OCI-LY1 (cell line): ENCODE measurements around the gene IP6K3.

Experiments used
- H2AFZ ChIP-seq: fragments of 200-600 bp; sonication (generic), shearing (Covaris generic); 2 replicates; pipeline ENCODE4 v1.6.0; 2014; ENCODE audit warnings: antibody characterized with exemption, mild to moderate bottlenecking, low read length
- H3F3A ChIP-seq: fragments of 200-600 bp; sonication (generic), shearing (Covaris generic); 2 replicates; pipeline ENCODE4 v1.6.0; 2014; ENCODE audit warnings: mild to moderate bottlenecking, antibody characterized with exemption, low read length, moderate library complexity; ENCODE audit not compliant: insufficient read depth
- H3K27ac ChIP-seq: fragments of 200-600 bp; sonication (generic); 2 replicates; pipeline ENCODE4 v1.5.1; 2014; ENCODE audit warnings: low read length, mixed run types, mild to moderate bottlenecking, low read depth; ENCODE audit not compliant: poor library complexity, severe bottlenecking
- H3K27me3 ChIP-seq: fragments of 200-600 bp; sonication (generic); 2 replicates; pipeline ENCODE4 v1.6.0; 2014; ENCODE audit warnings: antibody characterized with exemption, mild to moderate bottlenecking, low read length, moderate library complexity; ENCODE audit not compliant: insufficient read depth
- H3K36me3 ChIP-seq: fragments of 200-600 bp; sonication (generic); 2 replicates; pipeline ENCODE4 v1.6.1; 2014; ENCODE audit warnings: mild to moderate bottlenecking, antibody characterized with exemption, low read length, moderate library complexity, mixed read lengths; ENCODE audit not compliant: insufficient read depth
- H3K4me1 ChIP-seq: fragments of 200-600 bp; sonication (generic); 2 replicates; pipeline ENCODE4 v1.5.1; 2014; ENCODE audit warnings: mild to moderate bottlenecking, low read length, moderate library complexity; ENCODE audit not compliant: insufficient read depth, severe bottlenecking
- H3K4me2 ChIP-seq: fragments of 200-600 bp; sonication (generic), shearing (Covaris generic); 2 replicates; pipeline ENCODE4 v1.6.1; 2014; ENCODE audit warnings: low read length
- H3K4me3 ChIP-seq: fragments of 200-600 bp; sonication (generic); 2 replicates; pipeline ENCODE4 v1.5.1; 2014; ENCODE audit warnings: low read length, low read depth, mild to moderate bottlenecking, mixed read lengths; ENCODE audit not compliant: poor library complexity, severe bottlenecking
- H3K79me2 ChIP-seq: fragments of 200-600 bp; shearing (Covaris generic); 2 replicates; pipeline ENCODE4 v1.6.1; 2016; ENCODE audit warnings: mixed run types, low read length, mixed read lengths; ENCODE audit not compliant: insufficient read depth
- H3K9ac ChIP-seq: fragments of 200-600 bp; sonication (generic), shearing (Covaris generic); 2 replicates; pipeline ENCODE4 v1.6.1; 2014; ENCODE audit warnings: mild to moderate bottlenecking, low read length, mixed read lengths
- H3K9me2 ChIP-seq: fragments of 200-600 bp; sonication (generic), shearing (Covaris generic); 2 replicates; pipeline ENCODE4 v1.6.1; 2014; ENCODE audit warnings: low read depth, mild to moderate bottlenecking, low read length, mixed read lengths
- H3K9me3 ChIP-seq: fragments of 200-600 bp; shearing (Covaris generic); 2 replicates; pipeline ENCODE4 v1.6.1; 2014; ENCODE audit warnings: low read length, mixed read lengths
- H4K20me1 ChIP-seq: fragments of 200-600 bp; sonication (generic), shearing (Covaris generic); 2 replicates; pipeline ENCODE4 v1.6.0; 2016; ENCODE audit warnings: mild to moderate bottlenecking, low read length; ENCODE audit not compliant: insufficient read depth
- EZH2 ChIP-seq: fragments of 200-600 bp; sonication (generic), shearing (Covaris generic); IDR thresholded peaks from 2 replicates; pipeline ENCODE4 v1.8.0; 2017; ENCODE audit warnings: borderline replicate concordance, mixed run types, mild to moderate bottlenecking, antibody characterized with exemption, low read length, moderate library complexity, mixed read lengths
- TF ChIP-seq, protein P1 (sequence below): fragments of 200-600 bp; sonication (generic), shearing (Covaris generic); IDR thresholded peaks from 2 replicates; pipeline ENCODE4 v1.5.1; 2017; ENCODE audit warnings: mild to moderate bottlenecking, antibody characterized with exemption, low read length, moderate library complexity, mixed read lengths

The IP6K3 gene

DNA sequence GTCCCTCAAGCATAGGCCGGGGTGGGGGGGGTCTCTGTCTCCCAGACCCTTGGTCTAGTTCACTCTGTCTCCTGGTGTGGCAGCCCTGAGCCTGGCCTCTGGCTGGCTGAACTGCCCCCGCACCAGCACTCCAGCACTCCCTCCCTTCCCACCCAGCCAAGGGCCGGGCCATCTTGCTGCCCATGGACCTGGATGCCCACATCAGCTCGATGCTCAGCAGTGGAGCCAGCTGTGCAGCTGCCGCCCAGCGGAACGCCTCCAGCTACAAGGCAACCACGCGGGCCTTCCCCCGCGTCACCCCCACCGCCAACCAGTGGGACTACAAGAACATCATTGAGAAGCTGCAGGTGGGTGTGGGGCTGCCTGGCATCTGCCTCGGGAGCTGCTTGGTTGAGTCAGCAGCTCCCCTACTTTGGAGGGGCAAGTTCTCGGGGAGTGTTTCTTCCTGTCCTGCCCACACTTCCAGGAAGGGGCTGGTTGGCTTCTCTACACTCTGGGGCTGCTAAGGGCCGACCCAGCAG is 63.6 kb downstream of the IP6K3 start:
- no peak overlapping the region for H3K4me3 ChIP-seq
- no peak overlapping the region for H3K27ac ChIP-seq
- H3K9me2 ChIP-seq: no peaks in the 10 kb centered on the region
- no peak overlapping the region for H2AFZ ChIP-seq
- H3K4me1 ChIP-seq: no peaks in the 10 kb centered on the region
- H3K9me3 ChIP-seq: no peaks in the 10 kb centered on the region
- H3K9ac ChIP-seq: no peak overlapping the region
- H3K79me2 ChIP-seq: no peaks in the 10 kb centered on the region
- H3F3A ChIP-seq: no peaks in the 10 kb centered on the region
- peaks cover 96% of the 10 kb centered on the region for H3K36me3 ChIP-seq
- H4K20me1 ChIP-seq: no peaks in the 10 kb centered on the region
- no peak overlapping the region for H3K4me2 ChIP-seq
- no peaks in the 10 kb centered on the region for H3K27me3 ChIP-seq
- TF ChIP-seq, protein P1, sequence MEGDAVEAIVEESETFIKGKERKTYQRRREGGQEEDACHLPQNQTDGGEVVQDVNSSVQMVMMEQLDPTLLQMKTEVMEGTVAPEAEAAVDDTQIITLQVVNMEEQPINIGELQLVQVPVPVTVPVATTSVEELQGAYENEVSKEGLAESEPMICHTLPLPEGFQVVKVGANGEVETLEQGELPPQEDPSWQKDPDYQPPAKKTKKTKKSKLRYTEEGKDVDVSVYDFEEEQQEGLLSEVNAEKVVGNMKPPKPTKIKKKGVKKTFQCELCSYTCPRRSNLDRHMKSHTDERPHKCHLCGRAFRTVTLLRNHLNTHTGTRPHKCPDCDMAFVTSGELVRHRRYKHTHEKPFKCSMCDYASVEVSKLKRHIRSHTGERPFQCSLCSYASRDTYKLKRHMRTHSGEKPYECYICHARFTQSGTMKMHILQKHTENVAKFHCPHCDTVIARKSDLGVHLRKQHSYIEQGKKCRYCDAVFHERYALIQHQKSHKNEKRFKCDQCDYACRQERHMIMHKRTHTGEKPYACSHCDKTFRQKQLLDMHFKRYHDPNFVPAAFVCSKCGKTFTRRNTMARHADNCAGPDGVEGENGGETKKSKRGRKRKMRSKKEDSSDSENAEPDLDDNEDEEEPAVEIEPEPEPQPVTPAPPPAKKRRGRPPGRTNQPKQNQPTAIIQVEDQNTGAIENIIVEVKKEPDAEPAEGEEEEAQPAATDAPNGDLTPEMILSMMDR: no peak
- TF ChIP-seq EZH2: no peak

DNA sequence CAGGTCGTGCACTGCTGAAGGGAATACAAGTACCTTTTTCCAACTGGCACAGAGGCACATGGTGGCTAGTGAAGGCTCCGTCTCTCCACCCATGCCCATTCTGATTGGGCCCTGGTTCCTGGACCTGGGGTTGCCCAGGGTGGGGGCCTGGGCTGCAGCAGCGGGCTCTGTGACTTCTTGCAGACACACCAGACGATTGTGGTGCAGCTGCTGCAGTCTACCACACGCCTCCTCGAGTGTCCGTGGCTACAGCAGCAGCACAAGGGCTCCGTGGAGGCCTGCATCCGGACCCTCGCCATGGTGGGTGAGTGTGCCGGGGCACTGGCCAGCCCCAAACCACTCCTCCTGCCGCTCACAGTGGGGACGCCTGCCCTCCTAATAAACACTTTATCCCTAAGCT is 64.4 kb downstream of the IP6K3 start:
- no peaks in the 10 kb centered on the region for H3K9me2 ChIP-seq
- TF ChIP-seq, protein P1: no peak
- TF ChIP-seq EZH2: no peak
- peaks cover 96% of the 10 kb centered on the region for H3K36me3 ChIP-seq
- no peaks in the 10 kb centered on the region for H4K20me1 ChIP-seq
- no peak overlapping the region for H3K9ac ChIP-seq
- no peak overlapping the region for H3K4me3 ChIP-seq
- no peaks in the 10 kb centered on the region for H3K4me1 ChIP-seq
- H3K27ac ChIP-seq: no peak overlapping the region
- no peaks in the 10 kb centered on the region for H3K9me3 ChIP-seq
- no peaks in the 10 kb centered on the region for H3F3A ChIP-seq
- H3K27me3 ChIP-seq: no peaks in the 10 kb centered on the region
- H3K79me2 ChIP-seq: no peaks in the 10 kb centered on the region
- no peak overlapping the region for H3K4me2 ChIP-seq
- H2AFZ ChIP-seq: no peak overlapping the region

DNA sequence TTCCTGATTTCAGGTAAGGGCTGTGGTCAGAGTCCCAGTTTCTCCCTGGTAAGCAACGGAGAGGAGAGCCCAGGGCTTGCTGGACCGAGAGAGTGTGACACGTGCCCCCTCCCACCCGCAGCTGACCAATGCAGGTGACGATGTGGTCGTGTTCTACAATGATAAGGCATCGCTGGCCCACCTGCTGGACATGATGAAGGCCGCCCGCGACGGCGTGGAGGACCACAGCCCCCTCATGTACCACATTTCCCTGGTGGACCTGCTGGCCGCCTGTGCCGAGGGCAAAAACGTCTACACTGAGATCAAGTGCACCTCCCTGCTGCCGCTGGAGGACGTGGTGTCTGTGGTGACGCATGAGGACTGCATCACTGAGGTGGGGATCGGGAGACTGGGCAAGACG is 66.9 kb downstream of the IP6K3 start:
- no peak overlapping the region for H2AFZ ChIP-seq
- TF ChIP-seq, protein P1: no peak
- TF ChIP-seq EZH2: no peak

More for the DNA sequence above, 66.9 kb downstream of the IP6K3 start:
- H3K9ac ChIP-seq: no peak overlapping the region
- H3K4me2 ChIP-seq: no peak overlapping the region
- H3K9me2 ChIP-seq: no peaks in the 10 kb centered on the region
- no peak overlapping the region for H3K27ac ChIP-seq
- H3K4me3 ChIP-seq: no peak overlapping the region
- no peaks in the 10 kb centered on the region for H3F3A ChIP-seq
- no peaks in the 10 kb centered on the region for H3K27me3 ChIP-seq
- H3K4me1 ChIP-seq: no peaks in the 10 kb centered on the region
- no peaks in the 10 kb centered on the region for H3K79me2 ChIP-seq
- no peaks in the 10 kb centered on the region for H4K20me1 ChIP-seq
- peaks cover 95% of the 10 kb centered on the region for H3K36me3 ChIP-seq
- no peaks in the 10 kb centered on the region for H3K9me3 ChIP-seq
